ENCODE results near the gene ACSS1.
A peak's percentile ranks its signal among the peaks of the same experiment; 100 is the strongest.

Gene ACSS1

GRCh38 chr20:24992487-24993205 is 65.3 kb downstream of the ACSS1 start, which contains the start of gene APMAP:
APMAP (minus strand) TSS chr20:24992751; CDS start chr20:24992688, 63 bp downstream.
- DNase-seq (ENCODE audit: low spot score), result peak; percentile 95

- no peak for DNase-seq (ENCODE audit: low spot score)
Observed at GRCh38 chr20:24991897-24992486, 65.9 kb downstream of the ACSS1 start.

GRCh38 chr20:24990810-24991252 is 67.1 kb downstream of the ACSS1 start:
- DNase-seq (ENCODE audit: low spot score), result no peak

- DNase-seq (ENCODE audit: low spot score), result no peak
Observed at GRCh38 chr20:24989162-24989561, 68.8 kb downstream of the ACSS1 start.

- DNase-seq (ENCODE audit: low spot score), result no peak
Observed at GRCh38 chr20:24987873-24988835, 69.8 kb downstream of the ACSS1 start.

GRCh38 chr20:24987244-24987643 is 70.7 kb downstream of the ACSS1 start:
- DNase-seq (ENCODE audit: low spot score), result no peak

GRCh38 chr20:24986436-24987015 is 71.4 kb downstream of the ACSS1 start:
- DNase-seq (ENCODE audit: low spot score), result no peak

- no peak for DNase-seq (ENCODE audit: low spot score)
Observed at GRCh38 chr20:24985802-24986201, 72.1 kb downstream of the ACSS1 start.

- DNase-seq (ENCODE audit: low spot score), result no peak
Observed at GRCh38 chr20:24984961-24985640, 72.8 kb downstream of the ACSS1 start.

- no peak for DNase-seq (ENCODE audit: low spot score)
Observed at GRCh38 chr20:24983896-24984295, 74.0 kb downstream of the ACSS1 start.

GRCh38 chr20:24981790-24982189 is 76.1 kb downstream of the ACSS1 start:
- no peak for DNase-seq (ENCODE audit: low spot score)

GRCh38 chr20:24981282-24981681 is 76.7 kb downstream of the ACSS1 start:
- DNase-seq (ENCODE audit: low spot score), result no peak

- no peak for DNase-seq (ENCODE audit: low spot score)
Observed at GRCh38 chr20:24980291-24981053, 77.5 kb downstream of the ACSS1 start.

GRCh38 chr20:24979036-24979960 is 78.6 kb downstream of the ACSS1 start:
- no peak for DNase-seq (ENCODE audit: low spot score)

- peak; percentile 77 for DNase-seq (ENCODE audit: low spot score)
Observed at GRCh38 chr20:24978513-24978912, 79.4 kb downstream of the ACSS1 start.

- DNase-seq (ENCODE audit: low spot score), result no peak
Observed at GRCh38 chr20:24977797-24978196, 80.1 kb downstream of the ACSS1 start.

- no peak for DNase-seq (ENCODE audit: low spot score)
Observed at GRCh38 chr20:24977336-24977735, 80.6 kb downstream of the ACSS1 start.

GRCh38 chr20:24972341-24972740 is 85.6 kb downstream of the ACSS1 start:
- no peak for DNase-seq (ENCODE audit: low spot score)

GRCh38 chr20:24971376-24972101 is 86.4 kb downstream of the ACSS1 start:
- no peak for DNase-seq (ENCODE audit: low spot score)
